Astrocyte (in vitro differentiated cells and primary cell): ENCODE data around the gene TRAPPC12.

Source experiments
- EZH2 ChIP-seq: IDR thresholded peaks from 2 replicates; pipeline ENCODE4 v1.6.1; 2012; ENCODE audit warnings: mild to moderate bottlenecking, low read length, inconsistent platforms; ENCODE audit not compliant: insufficient read depth
- TF ChIP-seq, protein P1 (sequence below): IDR thresholded peaks from 2 replicates; pipeline ENCODE4 v1.5.1; 2011; ENCODE audit warnings: low read depth, mild to moderate bottlenecking, inconsistent platforms, low read length, moderate library complexity; ENCODE audit not compliant: insufficient read depth

DNA sequence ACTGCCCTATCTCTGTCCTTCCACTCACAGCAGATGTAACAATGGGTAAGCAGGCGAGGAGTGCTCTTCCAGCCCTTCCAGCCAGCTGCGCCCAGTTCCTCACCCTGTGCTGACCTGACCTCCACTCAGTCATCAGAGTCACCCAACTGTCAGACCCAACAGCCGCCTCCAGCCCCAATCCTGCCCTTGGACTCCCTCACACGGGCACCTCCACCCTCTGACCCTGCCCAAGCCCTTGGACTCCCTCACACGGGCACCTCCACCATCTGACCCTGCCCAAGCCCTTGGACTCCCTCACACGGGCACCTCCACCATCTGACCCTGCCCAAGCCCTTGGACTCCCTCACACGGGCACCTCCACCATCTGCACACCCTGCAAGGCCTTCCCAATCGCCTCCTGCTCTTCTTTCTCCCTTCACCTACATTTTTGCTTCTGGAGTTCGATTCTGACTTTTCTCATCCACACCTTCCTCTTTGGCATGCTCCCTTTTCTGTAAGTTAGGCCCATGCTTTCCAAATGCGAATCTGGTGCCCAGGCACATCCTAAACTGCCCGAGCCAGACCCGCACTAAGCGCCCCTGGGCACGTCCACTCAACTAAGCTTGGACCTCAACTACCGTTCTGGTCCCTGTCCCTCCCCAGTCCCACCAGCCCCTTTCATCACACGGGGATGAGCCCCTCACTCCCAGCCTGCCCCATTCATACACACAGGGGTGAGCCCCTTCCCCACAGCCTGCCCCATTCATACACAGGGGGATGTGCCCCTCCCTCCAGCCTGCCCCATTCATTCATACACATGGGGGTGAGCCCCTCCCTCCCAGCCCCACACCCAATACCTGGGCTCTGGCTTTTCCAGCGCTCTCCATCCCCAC, 17.7 kb upstream of the TRAPPC12 start:
- TF ChIP-seq, protein P1, sequence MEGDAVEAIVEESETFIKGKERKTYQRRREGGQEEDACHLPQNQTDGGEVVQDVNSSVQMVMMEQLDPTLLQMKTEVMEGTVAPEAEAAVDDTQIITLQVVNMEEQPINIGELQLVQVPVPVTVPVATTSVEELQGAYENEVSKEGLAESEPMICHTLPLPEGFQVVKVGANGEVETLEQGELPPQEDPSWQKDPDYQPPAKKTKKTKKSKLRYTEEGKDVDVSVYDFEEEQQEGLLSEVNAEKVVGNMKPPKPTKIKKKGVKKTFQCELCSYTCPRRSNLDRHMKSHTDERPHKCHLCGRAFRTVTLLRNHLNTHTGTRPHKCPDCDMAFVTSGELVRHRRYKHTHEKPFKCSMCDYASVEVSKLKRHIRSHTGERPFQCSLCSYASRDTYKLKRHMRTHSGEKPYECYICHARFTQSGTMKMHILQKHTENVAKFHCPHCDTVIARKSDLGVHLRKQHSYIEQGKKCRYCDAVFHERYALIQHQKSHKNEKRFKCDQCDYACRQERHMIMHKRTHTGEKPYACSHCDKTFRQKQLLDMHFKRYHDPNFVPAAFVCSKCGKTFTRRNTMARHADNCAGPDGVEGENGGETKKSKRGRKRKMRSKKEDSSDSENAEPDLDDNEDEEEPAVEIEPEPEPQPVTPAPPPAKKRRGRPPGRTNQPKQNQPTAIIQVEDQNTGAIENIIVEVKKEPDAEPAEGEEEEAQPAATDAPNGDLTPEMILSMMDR = no peak
- no peak for TF ChIP-seq EZH2
